Endothelial cell of umbilical vein (primary cell): ENCODE data around the gene OTUD7B. TPM values are rescaled to one million over a fixed set of nuclear protein-coding genes. Genes with fewer than 3 reads are reported as not detected.

Source experiments
- BruUV-seq: library from RNA; stranded (reverse); fragments of 400-500 nt; replicated peaks from 2 replicates; lab custom pipeline; 2021; lab: Mats Ljungman, UMichigan
- CTCF ChIA-PET: fragments of 300-600, 350-600 bp; sonication (Branson Sonifier 250); formaldehyde crosslinking; loops from one replicate; lab custom pipeline; 2021; ENCODE audit warnings: antibody characterized with exemption, inconsistent platforms; lab: Charles Lee
- POLR2A ChIA-PET: fragments of 300-600, 350-600 bp; sonication (Branson Sonifier 250); formaldehyde crosslinking; loops from one replicate; lab custom pipeline; 2021; ENCODE audit warnings: antibody characterized with exemption, inconsistent platforms; lab: Charles Lee
- DNase-seq: peaks from one replicate; pipeline ENCODE4 v3.0.0-alpha.2; 2011; ENCODE audit warnings: low read depth, low spot score
- FAIRE-seq: peaks from 2 replicates; lab custom pipeline; 2011; peaks lifted over from hg19 to GRCh38; lab: Jason Lieb, UNC
- H2AFZ ChIP-seq: 2 replicates; pipeline ENCODE4 v1.6.0; 2012; ENCODE audit warnings: low read depth, low read length, control low read depth, inconsistent platforms
- H3K27ac ChIP-seq: 2 replicates; pipeline ENCODE4 v1.5.1; 2011; ENCODE audit warnings: low read depth, mild to moderate bottlenecking, control low read depth, low read length, moderate library complexity; ENCODE audit not compliant: insufficient read depth
- H3K27me3 ChIP-seq, 2 experiments: 2 replicates each; pipeline versions ENCODE4 v1.6.0 to v1.6.1; 2011; ENCODE audit warnings: low read length in 2 of 2, mixed read lengths in 1 of 2; ENCODE audit not compliant: control insufficient read depth in 2 of 2, insufficient read depth in 2 of 2
- H3K36me3 ChIP-seq, 2 experiments: 2 replicates in 1 of 2; 3 replicates in 1 of 2; pipeline ENCODE4 v1.5.1; 2011; ENCODE audit warnings: low read length in 2 of 2, mild to moderate bottlenecking in 1 of 2, moderate library complexity in 1 of 2; ENCODE audit not compliant: control insufficient read depth in 2 of 2, insufficient read depth in 2 of 2; ENCODE audit errors: extremely low read depth in 1 of 2
- H3K4me1 ChIP-seq: 3 replicates; pipeline ENCODE4 v1.5.1; 2011; ENCODE audit warnings: mild to moderate bottlenecking, low read length; ENCODE audit not compliant: control insufficient read depth, insufficient read depth; ENCODE audit errors: extremely low read depth
- H3K4me2 ChIP-seq: 2 replicates; pipeline ENCODE4 v1.6.1; 2011; ENCODE audit warnings: low read length, control low read depth, mixed read lengths; ENCODE audit not compliant: insufficient read depth
- H3K4me3 ChIP-seq, 3 experiments: fragments of 200-600 bp in 1 of 3; sonication (generic), shearing (Covaris generic) in 1 of 3; replicated peaks in 1 of 3; 2 replicates each; pipeline ENCODE4 v1.5.1; 2011 to 2016; ENCODE audit warnings: control low read depth in 3 of 3, low read length in 3 of 3, mild to moderate bottlenecking in 2 of 3, inconsistent platforms in 1 of 3, low read depth in 1 of 3, moderate library complexity in 1 of 3; ENCODE audit not compliant: insufficient read depth in 1 of 3
- H3K79me2 ChIP-seq: 2 replicates; pipeline ENCODE4 v1.6.0; 2012; ENCODE audit warnings: low read length, inconsistent platforms; ENCODE audit not compliant: control insufficient read depth, insufficient read depth
- H3K9ac ChIP-seq: replicated peaks from 2 replicates; pipeline ENCODE3; 2011; ENCODE audit warnings: low read length, control low read depth; ENCODE audit not compliant: insufficient read depth; ENCODE audit errors: extremely low read depth
- H3K9me1 ChIP-seq: replicated peaks from 3 replicates; pipeline ENCODE4 v1.6.0; 2011; ENCODE audit warnings: mild to moderate bottlenecking, low read length; ENCODE audit not compliant: control insufficient read depth, insufficient read depth; ENCODE audit errors: extremely low read depth
- H3K9me3 ChIP-seq: replicated peaks from 2 replicates; pipeline ENCODE4 v1.5.1; 2012; ENCODE audit warnings: low read length, inconsistent platforms; ENCODE audit not compliant: control insufficient read depth, insufficient read depth
- H4K20me1 ChIP-seq: replicated peaks from 2 replicates; pipeline ENCODE3; 2011; ENCODE audit warnings: mild to moderate bottlenecking, low read length; ENCODE audit not compliant: control insufficient read depth, insufficient read depth; ENCODE audit errors: extremely low read depth
- CTCF ChIP-seq, 2 donors: IDR thresholded peaks; 1 replicate in 1 of 2; 2 replicates in 1 of 2; pipeline ENCODE4 v1.5.1; 2011; ENCODE audit warnings: low read length in 2 of 2, mild to moderate bottlenecking in 2 of 2, moderate library complexity in 2 of 2, control low read depth in 1 of 2, inconsistent platforms in 1 of 2, low read depth in 1 of 2; ENCODE audit not compliant: insufficient read depth in 1 of 2; ENCODE audit errors: extremely low read depth in 1 of 2
- EZH2 ChIP-seq: IDR thresholded peaks from 2 replicates; pipeline ENCODE4 v1.6.1; 2012; ENCODE audit warnings: borderline replicate concordance, low read depth, mild to moderate bottlenecking, moderate library complexity, low read length, inconsistent platforms; ENCODE audit not compliant: severe bottlenecking
- FOS ChIP-seq: IDR thresholded peaks from 2 replicates; pipeline ENCODE4 v1.6.1; 2011; ENCODE audit warnings: mild to moderate bottlenecking, low read length, moderate library complexity, borderline replicate concordance; ENCODE audit not compliant: insufficient read depth
- JUN ChIP-seq: IDR thresholded peaks from 2 replicates; pipeline ENCODE4 v1.6.1; 2011; ENCODE audit warnings: borderline replicate concordance, low read depth; ENCODE audit not compliant: insufficient read length, insufficient read depth
- MAX ChIP-seq: IDR thresholded peaks from 2 replicates; pipeline ENCODE4 v1.6.1; 2011; ENCODE audit not compliant: insufficient read depth, insufficient read length
- MYC ChIP-seq: IDR thresholded peaks from one replicate; pipeline ENCODE4 v1.6.1; 2011; ENCODE audit warnings: mild to moderate bottlenecking, low read depth, low read length
- POLR2A ChIP-seq: IDR thresholded peaks from 2 replicates; pipeline ENCODE4 v1.6.1; 2012; ENCODE audit warnings: low read depth, mild to moderate bottlenecking, control low read depth, low read length
- POLR2AphosphoS5 ChIP-seq: IDR thresholded peaks from 2 replicates; pipeline ENCODE4 v1.6.1; 2012; ENCODE audit warnings: low read depth, mild to moderate bottlenecking, control low read depth, low read length, moderate library complexity; ENCODE audit not compliant: insufficient read depth
- dilution Hi-C: fragments of 300-500 bp; cut with MboI; formaldehyde crosslinking; loops from one replicate; pipeline ENCODE4 v1.15.0; 2019; ENCODE audit warnings: low sequenced_read_pairs; ENCODE audit not compliant: extremely low pct_ligation_motif_present
- intact Hi-C: fragments of 100-400 bp; cut with micrococcal nuclease; formaldehyde crosslinking; loops from one replicate; pipeline ENCODE4 v1.10.0; 2022
- polyA plus RNA-seq, 4 experiments: library from polyadenylated mRNA; depleted of rRNA in 3 of 4; stranded (reverse) in 3 of 4; unstranded in 1 of 4; fragments of >200 nt; gene quantifications; 2 replicates each; pipeline versions ENCODE4 v1.2.1 to v1.2.3, GENCODE V29; 2011 to 2012; ENCODE audit warnings: missing spikeins in 1 of 4
- total RNA-seq: library from RNA; stranded (reverse); gene quantifications from 2 replicates; pipeline ENCODE4 v1.2.3, GENCODE V29; 2021

Gene OTUD7B
- total and polyA plus RNA-seq, 2 donors (not counting 3 experiments of a cell fraction or from before 2014, with no cell fraction given) = 4.3 to 22.8 TPM

DNA sequence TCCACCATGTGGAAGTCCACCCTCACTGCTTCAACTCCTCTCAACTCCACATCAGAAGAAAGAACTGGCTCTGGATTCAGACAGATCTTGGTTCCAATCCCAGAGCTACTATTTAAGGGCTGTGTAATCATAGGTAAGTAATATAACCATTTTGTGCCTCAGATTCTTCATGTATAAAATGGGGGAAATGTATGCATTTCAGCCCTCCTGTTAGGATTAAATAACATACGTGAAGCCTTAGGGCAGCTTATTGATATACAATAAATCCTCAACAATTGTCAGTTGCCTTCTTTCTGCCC is 23.3 kb downstream of the OTUD7B start:
- DNase-seq = no peak
- intact Hi-C loops = no loop called here
- Histone ChIP-seq H3K9me3 (no peaks in the 10 kb centered on the region), H3K9ac (no peak overlapping the region), H3K27me3 (no peaks in the 10 kb centered on the region), H3K4me3 (no peak overlapping the region), H2AFZ (no peak overlapping the region), H3K9me1 (no peaks in the 10 kb centered on the region), H3K36me3 (no peaks in the 10 kb centered on the region), H4K20me1 (no peaks in the 10 kb centered on the region), H3K4me2 (no peak overlapping the region), H3K79me2 (peaks cover 52% of the 10 kb centered on the region), H3K4me1 (no peaks in the 10 kb centered on the region), H3K27ac (no peak overlapping the region)
- ChIA-PET CTCF (interaction anchor here (0.7 to 1.9 kb wide), 4 partner anchors 9 to 200 kb away, joined by 3 to 5 read pairs (median 4); no protein-coding TSS in a partner anchor), POLR2A (no interaction called here)
- TF ChIP-seq MAX (no peak), FOS (no peak), POLR2A (no peak), MYC (no peak)
- no peak for FAIRE-seq
- dilution Hi-C loops = no loop called here
- no TSS peak for BruUV-seq

GRCh38 chr1:149986486-149987296 is 23.8 kb downstream of the OTUD7B start:
- TF ChIP-seq CTCF (IDR thresholded peaks at IDR 0.05; ENCODE audit: extremely low read depth in 1 of 2, insufficient read depth in 1 of 2, low read depth in 1 of 2, low read length in 2 of 2) (no peak), FOS (no peak), MYC (no peak), JUN (no peak), EZH2 (no peak), POLR2A (no peak), MAX (no peak), POLR2AphosphoS5 (no peak)
- H3K27me3 ChIP-seq = no peaks in the 10 kb centered on the region
- H3K27ac ChIP-seq = no peak overlapping the region
- BruUV-seq = no TSS peak
- FAIRE-seq (no peak), DNase-seq (no peak)
- H3K4me2 ChIP-seq = no peak overlapping the region
- H2AFZ ChIP-seq = no peak overlapping the region
- no peak overlapping the region for H3K9ac ChIP-seq
- H3K4me1 ChIP-seq = no peaks in the 10 kb centered on the region
- intact Hi-C loops = no loop called here
- dilution Hi-C loops = no loop called here
- peaks cover 48% of the 10 kb centered on the region for H3K79me2 ChIP-seq
- no peaks in the 10 kb centered on the region for H3K9me3 ChIP-seq
- H3K36me3 ChIP-seq = no peaks in the 10 kb centered on the region
- no peaks in the 10 kb centered on the region for H4K20me1 ChIP-seq
- no peaks in the 10 kb centered on the region for H3K9me1 ChIP-seq
- CTCF ChIA-PET = interaction anchor here (0.7 to 1.9 kb wide), 5 partner anchors 9 to 200 kb away, joined by 3 to 5 read pairs (median 4); no protein-coding TSS in a partner anchor
- H3K4me3 ChIP-seq = no peak overlapping the region
- POLR2A ChIA-PET = no interaction called here
